ENCODE measurements around the gene HOXC11. TPM values are rescaled to one million over a fixed set of nuclear protein-coding genes. Genes with fewer than 3 reads are reported as not detected.

HOXC11 gene
- total and polyA plus RNA-seq, 10 of the 15 experiments (the other 5 are each of a cell fraction or from before 2014, with no cell fraction given) = not detected

GRCh38 chr12:53968214-53969127, 4.5 kb upstream of the HOXC11 start:
- Histone ChIP-seq H2AFZ (ENCODE audit: control insufficient read depth, low read depth, low read length) (no peak overlapping the region), H3K9me3 (replicated peaks; ENCODE audit: control insufficient read depth, insufficient read depth, low read length) (no peaks in the 10 kb centered on the region; the same call in 2 of the 3 replicates), H3K27me3 (replicated peaks in 1 of 2; ENCODE audit: control insufficient read depth in 2 of 2, insufficient read depth in 2 of 2, low read length in 1 of 2) (peaks cover 29 to 60% of the 10 kb centered on the region in 2 experiments), H3K4me3 (no peak overlapping the region), H3K4me2 (ENCODE audit: control insufficient read depth, insufficient read depth) (no peak overlapping the region), H3K4me1 (ENCODE audit: control insufficient read depth, insufficient read depth, low read length) (no peaks in the 10 kb centered on the region), H3K79me2 (ENCODE audit: control insufficient read depth, insufficient read depth, low read length) (no peaks in the 10 kb centered on the region), H3K9ac (ENCODE audit: control insufficient read depth, insufficient read depth, low read length) (no peak overlapping the region), H4K20me1 (ENCODE audit: control insufficient read depth, insufficient read depth) (no peaks in the 10 kb centered on the region; the same call in 1 of the 2 replicates), H3K27ac (ENCODE audit: control insufficient read depth, insufficient read depth) (no peak overlapping the region), H3K36me3 (ENCODE audit: control insufficient read depth in 2 of 2, insufficient read depth in 2 of 2, low read length in 1 of 2) (no peaks in the 10 kb centered on the region)
- intact Hi-C loops (cut with micrococcal nuclease; ENCODE audit: unreplicated experiment) (no loop called here), in situ Hi-C loops (cut with MboI) (no loop called here)
- RAD21 ChIA-PET (ENCODE audit: unreplicated experiment) = no interaction called here
- no peak for DNase-seq (ENCODE audit: low read depth, low spot score)
- POLR2A ChIA-PET = no interaction called here
- no peak for ATAC-seq
- SMC1A ChIA-PET (ENCODE audit: uncharacterized antibody, unreplicated experiment) = no interaction called here
- BruUV-seq (replicated peaks) = no TSS peak
- no peak for FAIRE-seq
- CTCF ChIA-PET = interaction anchor here (0.6 kb wide), 1 partner anchor 432 kb away, joined by 3 read pairs; no protein-coding TSS in a partner anchor
- WGBS (ENCODE audit: insufficient coverage, insufficient replicate concordance, low lambda C conversion rate, missing lambda C conversion rate) = 8% methylated on average over 24 of the region's 24 CpGs
- TF ChIP-seq GABPA (IDR thresholded peaks at IDR 0.05; ENCODE audit: low read depth) (no peak), SUZ12 (IDR thresholded peaks at IDR 0.05; ENCODE audit: unreplicated experiment) (peak; percentile 53)

GRCh38 chr12:53969588-53970259, 3.2 kb upstream of the HOXC11 start:
- Histone ChIP-seq H3K27ac (ENCODE audit: control insufficient read depth, insufficient read depth) (no peak overlapping the region), H3K9ac (ENCODE audit: control insufficient read depth, insufficient read depth, low read length) (no peak overlapping the region), H3K4me1 (ENCODE audit: control insufficient read depth, insufficient read depth, low read length) (no peaks in the 10 kb centered on the region), H3K36me3 (ENCODE audit: control insufficient read depth in 2 of 2, insufficient read depth in 2 of 2, low read length in 1 of 2) (no peaks in the 10 kb centered on the region), H3K27me3 (replicated peaks in 1 of 2; ENCODE audit: control insufficient read depth in 2 of 2, insufficient read depth in 2 of 2, low read length in 1 of 2) (peaks cover 31 to 56% of the 10 kb centered on the region in 2 experiments), H4K20me1 (ENCODE audit: control insufficient read depth, insufficient read depth) (no peaks in the 10 kb centered on the region; the same call in 1 of the 2 replicates), H3K4me2 (ENCODE audit: control insufficient read depth, insufficient read depth) (no peak overlapping the region), H3K79me2 (ENCODE audit: control insufficient read depth, insufficient read depth, low read length) (no peaks in the 10 kb centered on the region), H2AFZ (ENCODE audit: control insufficient read depth, low read depth, low read length) (no peak overlapping the region), H3K9me3 (replicated peaks; ENCODE audit: control insufficient read depth, insufficient read depth, low read length) (no peaks in the 10 kb centered on the region; the same call in 2 of the 3 replicates), H3K4me3 (no peak overlapping the region)
- 45% methylated on average over 12 of the region's 12 CpGs for WGBS (ENCODE audit: insufficient coverage, insufficient replicate concordance, low lambda C conversion rate, missing lambda C conversion rate)
- no TSS peak for BruUV-seq (replicated peaks)
- SMC1A ChIA-PET (ENCODE audit: uncharacterized antibody, unreplicated experiment) = no interaction called here
- CTCF ChIA-PET = interaction anchor here (0.8 kb wide), 1 partner anchor 430 kb away, joined by 3 read pairs; no protein-coding TSS in a partner anchor
- RAD21 ChIA-PET (ENCODE audit: unreplicated experiment) = no interaction called here
- intact Hi-C loops (cut with micrococcal nuclease; ENCODE audit: unreplicated experiment) = no loop called here
- DNase-seq (ENCODE audit: low read depth, low spot score) (no peak), ATAC-seq (no peak), FAIRE-seq (no peak)
- in situ Hi-C loops (cut with MboI) = no loop called here
- POLR2A ChIA-PET = no interaction called here
- TF ChIP-seq RAD51 (IDR thresholded peaks at IDR 0.05) (no peak), CREM (IDR thresholded peaks at IDR 0.05; ENCODE audit: low read depth) (no peak), ZNF217 (IDR thresholded peaks at IDR 0.05) (no peak), ELK1 (IDR thresholded peaks at IDR 0.05; ENCODE audit: low read depth, low read length) (no peak), SPI1 (IDR thresholded peaks at IDR 0.05; ENCODE audit: borderline replicate concordance, insufficient read depth, low read depth, low read length) (no peak), BCL3 (IDR thresholded peaks at IDR 0.05; ENCODE audit: borderline replicate concordance, insufficient read depth, low read depth, low read length, poor library complexity, severe bottlenecking) (no peak), EZH2 (IDR thresholded peaks at IDR 0.05; ENCODE audit: borderline replicate concordance, control insufficient read depth, low read depth, low read length) (no peak), YBX1 (IDR thresholded peaks at IDR 0.05) (no peak), KLF5 (IDR thresholded peaks at IDR 0.05; ENCODE audit: partially characterized antibody) (no peak), IRF4 (IDR thresholded peaks at IDR 0.05; ENCODE audit: low read depth, low read length) (no peak), RCOR1 (conservative IDR thresholded peaks at IDR 0.05; ENCODE audit: low read depth, low read length) (no peak)

Data from GM12878 (cell line).